ENCODE data around the gene NCF4. TPM values are rescaled to one million over a fixed set of nuclear protein-coding genes. Genes with fewer than 3 reads are reported as not detected.

NCF4 gene
- total and polyA plus RNA-seq, 2 of the 4 experiments (the other 2 are of a cell fraction) = not detected

- no peak for TF ChIP-seq CEBPB (IDR thresholded peaks at IDR 0.05; ENCODE audit: low read depth, low read length)
- no peak for TF ChIP-seq FOS (IDR thresholded peaks at IDR 0.05; ENCODE audit: low read depth, low read length)
- TF ChIP-seq RAD21 (IDR thresholded peaks at IDR 0.05; ENCODE audit: low read length) = no peak
Measured at GRCh38 chr22:36865346-36865745, 4.5 kb downstream of the NCF4 start (continued).

- no peaks in the 10 kb centered on the region for H3K4me1 ChIP-seq (ENCODE audit: control insufficient read depth, insufficient read depth, low read length)
- no peak for DNase-seq
- H2BK20ac ChIP-seq (ENCODE audit: low read depth, low read length) = no peak overlapping the region
- no peak overlapping the region for H2BK120ac ChIP-seq (ENCODE audit: low read depth, low read length)
- no CpG with 5 or more reads among the region's 5 CpGs for WGBS, 2 experiments (ENCODE audit: extremely low coverage in 2 of 2, insufficient read length in 1 of 2)
- H4K5ac ChIP-seq (ENCODE audit: low read depth, low read length) = no peak overlapping the region
- no peak overlapping the region for H3K18ac ChIP-seq (ENCODE audit: low read depth, low read length)
- no peak overlapping the region for H2AK9ac ChIP-seq (replicated peaks; ENCODE audit: low read depth, low read length, poor library complexity)
- no peak overlapping the region for H3K4me3 ChIP-seq (ENCODE audit: insufficient read depth, low read depth, low read length)
- no peak overlapping the region for H2BK15ac ChIP-seq (ENCODE audit: low read depth, low read length)
- CTCF ChIA-PET = no interaction called here
- no peak for ATAC-seq (ENCODE audit: low read depth)
- POLR2A ChIA-PET (ENCODE audit: unreplicated experiment) = no interaction called here
- no peaks in the 10 kb centered on the region for H3K9me3 ChIP-seq (ENCODE audit: control insufficient read depth, insufficient read depth, low read length)
- dilution Hi-C loops (cut with HindIII; ENCODE audit: low sequenced_read_pairs, unreplicated experiment) = no loop called here
- in situ Hi-C loops (cut with MboI; ENCODE audit: low sequenced_read_pairs) = no loop called here
- H3K9me1 ChIP-seq (ENCODE audit: insufficient read depth, low read length) = no peaks in the 10 kb centered on the region
- H3K27me3 ChIP-seq (ENCODE audit: control insufficient read depth, insufficient read depth, low read length) = peaks cover 17% of the 10 kb centered on the region
- no peak overlapping the region for H3K56ac ChIP-seq (ENCODE audit: extremely low read depth, insufficient read depth, low read length)
- no peak overlapping the region for H2BK5ac ChIP-seq (ENCODE audit: low read depth, low read length, poor library complexity, severe bottlenecking)
- no peak overlapping the region for H2AFZ ChIP-seq (replicated peaks; ENCODE audit: low read length, poor library complexity)
- no peak overlapping the region for H3K4me2 ChIP-seq (ENCODE audit: low read depth, low read length)
- intact Hi-C loops (cut with micrococcal nuclease) = no loop called here
- H2AK5ac ChIP-seq (ENCODE audit: low read depth, low read length) = no peak overlapping the region
- H4K91ac ChIP-seq (ENCODE audit: insufficient read depth, low read depth, low read length) = no peak overlapping the region
- H4K20me1 ChIP-seq (ENCODE audit: insufficient read depth, low read length) = no peaks in the 10 kb centered on the region; the same call in none of the 2 replicates
- H3K14ac ChIP-seq (replicated peaks; ENCODE audit: low read depth, low read length) = no peak overlapping the region
- H3K36me3 ChIP-seq (ENCODE audit: control insufficient read depth, insufficient read depth, low read length) = no peaks in the 10 kb centered on the region
- no TSS peak for BruUV-seq (replicated peaks)
- no peak for TF ChIP-seq USF2 (IDR thresholded peaks at IDR 0.05; ENCODE audit: low read depth, low read length)
- no peak overlapping the region for H4K8ac ChIP-seq (ENCODE audit: low read depth in 2 of 2, low read length in 2 of 2)
- H3K27ac ChIP-seq (ENCODE audit: insufficient read depth, low read length) = no peak overlapping the region
- no peaks in the 10 kb centered on the region for H3K79me1 ChIP-seq (ENCODE audit: low read depth in 1 of 2, low read length in 2 of 2)
- no peak overlapping the region for H3K9ac ChIP-seq (ENCODE audit: low read depth, low read length)
- no peak overlapping the region for H3K4ac ChIP-seq (ENCODE audit: low read depth, low read length)
- H3K23ac ChIP-seq (ENCODE audit: low read depth, low read length) = no peak overlapping the region
Measured at GRCh38 chr22:36867695-36868094, 6.9 kb downstream of the NCF4 start.

All from IMR-90 (cell line).